Measurements from ENCODE around the gene PLAC9. TPM values are rescaled to one million over a fixed set of nuclear protein-coding genes. Genes with fewer than 3 reads are reported as not detected.

The PLAC9 gene, protein sequence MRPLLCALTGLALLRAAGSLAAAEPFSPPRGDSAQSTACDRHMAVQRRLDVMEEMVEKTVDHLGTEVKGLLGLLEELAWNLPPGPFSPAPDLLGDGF
- 12.3 and 18.9 TPM in 2 replicates for total RNA-seq

GRCh38 chr10:80132299-80133139, at the start of gene PLAC9:
PLAC9 (plus strand) TSS chr10:80132730; CDS start chr10:80132763, 33 bp downstream.

Other genes starting within 250 kb of the PLAC9 start
- gene SFTPD, start 183.6 kb upstream of the PLAC9 start, total RNA-seq, result not detected in 2 replicates
- 7.4 and 9.3 TPM in 2 replicates for gene TMEM254, start 54.1 kb upstream of the PLAC9 start, total RNA-seq
- gene ANXA11, start 72.8 kb downstream of the PLAC9 start, total RNA-seq, result 52.5 and 82.4 TPM in 2 replicates
- not detected in 2 replicates for gene MAT1A, start 156.9 kb downstream of the PLAC9 start, total RNA-seq
- gene DYDC1, start 224.0 kb downstream of the PLAC9 start, total RNA-seq, result not detected in 2 replicates
- not detected in 2 replicates for gene DYDC2, start 224.1 kb downstream of the PLAC9 start, total RNA-seq